Fibroblast of the aortic adventitia (primary cell): ENCODE data around the gene DACT1. TPM values are rescaled to one million over a fixed set of nuclear protein-coding genes. Genes with fewer than 3 reads are reported as not detected.

Experiments
- DNase-seq: peaks from one replicate; pipeline ENCODE4 v3.0.0-alpha.2; 2010; ENCODE audit warnings: low read depth
- H3K4me3 ChIP-seq: 2 replicates; pipeline ENCODE4 v1.5.1; 2011; ENCODE audit warnings: low read depth, mild to moderate bottlenecking, control low read depth, low read length, moderate library complexity
- total RNA-seq: library from RNA; depleted of rRNA; stranded (reverse); fragments of >200 nt; gene quantifications from 2 replicates; pipeline ENCODE4 v1.2.3, GENCODE V29; 2012; ENCODE audit warnings: low replicate concordance
- TF ChIP-seq, protein P1 (sequence below): IDR thresholded peaks from 2 replicates; pipeline ENCODE4 v1.5.1; 2011; ENCODE audit warnings: mild to moderate bottlenecking, low read length, control low read depth, inconsistent platforms; ENCODE audit not compliant: insufficient read depth

DACT1 gene
- total RNA-seq, 1 donor: 13.6 TPM

DNA sequence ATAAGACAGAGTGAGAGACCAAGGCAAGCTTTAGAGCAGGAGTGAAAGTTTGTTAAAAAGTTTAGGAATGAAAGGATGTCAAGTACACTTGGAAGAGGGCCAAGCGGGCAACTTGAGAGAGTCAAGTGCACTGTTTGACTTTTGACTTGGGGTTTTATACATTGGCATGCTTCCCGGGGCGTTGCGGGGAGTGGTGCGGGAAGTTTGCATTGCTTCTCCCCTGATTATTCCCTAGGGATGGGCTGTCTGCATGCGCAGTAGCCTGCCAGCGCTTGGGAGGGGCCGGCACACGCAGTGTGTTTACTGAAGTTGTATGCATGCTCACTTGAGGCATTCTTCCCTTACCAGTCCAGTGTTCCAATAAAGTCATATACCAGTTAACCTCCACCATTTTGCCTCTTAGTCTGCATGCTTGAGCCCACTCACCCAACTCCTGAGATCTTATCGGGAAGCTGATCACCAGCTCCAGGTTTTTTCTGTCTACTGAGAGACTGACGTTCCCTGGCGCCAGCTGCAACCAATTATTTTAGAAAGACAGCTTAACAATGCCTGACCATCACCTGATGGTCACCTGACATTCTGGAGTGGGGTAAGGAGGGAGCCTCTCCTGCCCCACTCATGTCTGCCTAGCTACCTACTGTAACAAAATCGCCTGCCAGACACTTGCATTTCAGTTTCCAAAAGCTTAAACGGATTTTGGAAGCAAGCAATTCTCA, 53.2 kb downstream of the DACT1 start:
- no peak for DNase-seq
- no peak overlapping the region for H3K4me3 ChIP-seq
- TF ChIP-seq, protein P1, sequence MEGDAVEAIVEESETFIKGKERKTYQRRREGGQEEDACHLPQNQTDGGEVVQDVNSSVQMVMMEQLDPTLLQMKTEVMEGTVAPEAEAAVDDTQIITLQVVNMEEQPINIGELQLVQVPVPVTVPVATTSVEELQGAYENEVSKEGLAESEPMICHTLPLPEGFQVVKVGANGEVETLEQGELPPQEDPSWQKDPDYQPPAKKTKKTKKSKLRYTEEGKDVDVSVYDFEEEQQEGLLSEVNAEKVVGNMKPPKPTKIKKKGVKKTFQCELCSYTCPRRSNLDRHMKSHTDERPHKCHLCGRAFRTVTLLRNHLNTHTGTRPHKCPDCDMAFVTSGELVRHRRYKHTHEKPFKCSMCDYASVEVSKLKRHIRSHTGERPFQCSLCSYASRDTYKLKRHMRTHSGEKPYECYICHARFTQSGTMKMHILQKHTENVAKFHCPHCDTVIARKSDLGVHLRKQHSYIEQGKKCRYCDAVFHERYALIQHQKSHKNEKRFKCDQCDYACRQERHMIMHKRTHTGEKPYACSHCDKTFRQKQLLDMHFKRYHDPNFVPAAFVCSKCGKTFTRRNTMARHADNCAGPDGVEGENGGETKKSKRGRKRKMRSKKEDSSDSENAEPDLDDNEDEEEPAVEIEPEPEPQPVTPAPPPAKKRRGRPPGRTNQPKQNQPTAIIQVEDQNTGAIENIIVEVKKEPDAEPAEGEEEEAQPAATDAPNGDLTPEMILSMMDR: no peak

DNA sequence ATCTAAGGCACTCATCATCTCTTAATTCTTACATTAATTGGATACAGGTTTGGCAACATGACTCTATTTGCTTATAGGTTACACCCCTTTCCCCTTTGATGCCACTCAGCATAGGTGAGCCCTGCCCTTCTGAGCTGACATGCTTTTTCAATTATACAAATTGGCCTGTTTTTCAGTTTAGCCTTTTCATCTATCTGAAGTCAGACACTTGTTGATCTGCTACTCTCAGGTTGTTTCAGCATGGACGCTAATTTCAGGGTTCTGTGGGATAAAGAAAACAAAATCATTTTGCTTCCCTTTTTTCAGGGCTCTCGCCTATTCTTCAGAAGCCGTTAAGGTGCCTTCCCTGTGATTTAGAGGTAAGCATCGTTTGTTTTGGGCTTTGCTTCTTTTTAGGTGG, 55.3 kb downstream of the DACT1 start:
- TF ChIP-seq, protein P1: no peak

DNA sequence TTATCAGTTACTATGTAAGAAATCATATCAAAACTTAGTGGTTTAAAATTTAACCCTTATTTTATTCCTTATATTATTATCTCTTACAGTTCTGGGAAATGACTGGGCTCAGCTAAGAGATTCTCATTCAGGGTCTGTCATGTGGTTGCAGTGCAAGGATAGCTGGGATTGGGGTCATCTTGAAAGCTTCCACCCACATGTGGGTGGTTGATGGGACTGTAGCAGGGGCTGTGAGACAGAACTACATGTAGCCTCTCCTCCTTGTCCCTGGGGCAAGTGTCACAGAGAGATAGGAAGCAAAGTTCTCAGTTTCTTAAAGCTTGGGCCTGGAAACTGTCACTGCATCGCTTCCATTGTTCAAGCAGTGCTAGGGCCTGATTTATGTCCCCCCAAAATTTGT, 57.8 kb downstream of the DACT1 start:
- no peak for DNase-seq
- no peak overlapping the region for H3K4me3 ChIP-seq
- TF ChIP-seq, protein P1: no peak

More for the DNA sequence above, 55.3 kb downstream of the DACT1 start:
- H3K4me3 ChIP-seq: no peak overlapping the region
- no peak for DNase-seq

DNA sequence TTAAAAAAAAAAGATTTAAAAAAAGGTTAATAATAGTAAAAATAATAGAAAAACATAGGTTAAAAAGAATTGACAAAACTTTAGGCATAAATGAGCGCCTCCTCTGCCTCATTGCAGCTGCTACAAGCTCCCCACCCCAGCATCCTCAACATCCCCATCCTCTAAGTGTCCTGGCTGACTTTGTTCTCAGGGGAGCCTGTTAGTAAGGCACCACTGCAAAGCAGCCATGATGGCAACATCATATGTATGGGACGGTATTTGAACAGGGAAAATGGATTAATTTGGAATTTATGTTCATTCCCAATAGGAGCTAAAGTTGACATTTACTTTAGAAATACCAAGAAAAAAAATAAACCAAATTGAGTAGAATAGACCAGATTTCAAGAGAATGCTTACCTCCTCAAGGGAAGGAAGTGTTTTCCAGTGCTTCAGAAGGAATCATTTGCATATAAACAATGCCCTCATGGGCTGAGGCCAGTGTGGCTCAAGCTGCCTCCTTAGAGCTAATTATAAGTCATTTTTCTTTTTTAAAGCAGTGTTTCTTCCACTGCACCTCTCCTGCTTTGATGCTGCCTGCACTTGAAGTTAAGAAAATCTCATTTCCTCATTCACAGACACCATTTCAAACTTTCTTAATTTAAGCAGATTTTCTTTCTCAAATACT, 59.6 kb downstream of the DACT1 start:
- no peak for DNase-seq
- no peak overlapping the region for H3K4me3 ChIP-seq
- TF ChIP-seq, protein P1: no peak

Other genes starting within 250 kb of the DACT1 start
- gene TOMM20L, start 242.0 kb upstream of the DACT1 start, total RNA-seq: not detected in 2 replicates
- 20.2 and 44.4 TPM in 2 replicates for gene TIMM9, start 210.4 kb upstream of the DACT1 start, total RNA-seq
- 22.5 and 45.2 TPM in 2 replicates for gene KIAA0586, start 210.2 kb upstream of the DACT1 start, total RNA-seq